Uterus (tissue), 4 donors: ENCODE data around the gene P3R3URF. TPM values are rescaled to one million over a fixed set of nuclear protein-coding genes. Genes with fewer than 3 reads are reported as not detected.
A peak's percentile ranks its signal among the peaks of the same experiment; 100 is the strongest.

Experiments
- DNase-seq, 2 donors: peaks; one replicate each; pipeline ENCODE4 v3.0.0-alpha.2; 2019 to 2020
- H3K27ac ChIP-seq, 2 donors: fragments of 200-600 bp; sonication (generic); 1 replicate in 1 of 2; 2 replicates in 1 of 2; pipeline ENCODE4 v1.5.1; 2016 to 2018
- H3K27me3 ChIP-seq, 2 donors: fragments of 200-600 bp; sonication (generic); one replicate each; pipeline ENCODE4 v1.5.1; 2018 to 2019; ENCODE audit warnings: control low read depth in 1 of 2
- H3K36me3 ChIP-seq, 2 donors: fragments of 200-600 bp; sonication (generic); one replicate each; pipeline ENCODE4 v1.5.1; 2019; ENCODE audit warnings: control low read depth in 1 of 2
- H3K4me1 ChIP-seq, 2 donors: fragments of 200-600 bp; sonication (generic); one replicate each; pipeline ENCODE4 v1.5.1; 2018 to 2019; ENCODE audit warnings: control low read depth in 1 of 2
- H3K4me3 ChIP-seq, 2 donors: fragments of 200-600 bp; sonication (generic); 1 replicate in 1 of 2; 2 replicates in 1 of 2; pipeline ENCODE4 v1.5.1; 2018 to 2019; ENCODE audit warnings: mild to moderate bottlenecking in 1 of 2
- H3K9me3 ChIP-seq, 2 donors: fragments of 200-600 bp; sonication (generic); one replicate each; pipeline ENCODE4 v1.5.1; 2019; ENCODE audit warnings: control low read depth in 1 of 2
- POLR2A ChIP-seq, 2 donors: fragments of 450-650 bp; IDR thresholded peaks; one replicate each; pipeline ENCODE4 v1.6.1; 2016; ENCODE audit warnings: antibody characterized with exemption in 2 of 2, mild to moderate bottlenecking in 1 of 2, moderate library complexity in 1 of 2
- intact Hi-C: fragments of 100-400 bp; cut with DNase I; formaldehyde crosslinking; loops from one replicate; pipeline ENCODE4 v1.15.1; 2023; ENCODE audit warnings: low total_unique reads
- total RNA-seq, 4 donors: library from RNA; depleted of rRNA in 3 of 4; stranded (reverse); fragments of >200 nt in 3 of 4; gene quantifications; one replicate each; pipeline versions ENCODE4 v1.1.0 to v1.2.4, GENCODE V29; 2014 to 2023
- TF ChIP-seq, protein P1 (sequence below), 4 experiments: fragments of 200-600 bp in 2 of 4; fragments of 450-650 bp in 2 of 4; sonication (generic) in 2 of 4; IDR thresholded peaks; one replicate each; pipeline ENCODE4 v1.5.1; 2016 to 2019; ENCODE audit warnings: antibody characterized with exemption in 4 of 4, mild to moderate bottlenecking in 2 of 4, moderate library complexity in 1 of 4
- donor health status: DM: yes; HTN: yes; CAD: no.

P3R3URF gene
- total RNA-seq, 4 donors from 2014 or later: not detected

DNA sequence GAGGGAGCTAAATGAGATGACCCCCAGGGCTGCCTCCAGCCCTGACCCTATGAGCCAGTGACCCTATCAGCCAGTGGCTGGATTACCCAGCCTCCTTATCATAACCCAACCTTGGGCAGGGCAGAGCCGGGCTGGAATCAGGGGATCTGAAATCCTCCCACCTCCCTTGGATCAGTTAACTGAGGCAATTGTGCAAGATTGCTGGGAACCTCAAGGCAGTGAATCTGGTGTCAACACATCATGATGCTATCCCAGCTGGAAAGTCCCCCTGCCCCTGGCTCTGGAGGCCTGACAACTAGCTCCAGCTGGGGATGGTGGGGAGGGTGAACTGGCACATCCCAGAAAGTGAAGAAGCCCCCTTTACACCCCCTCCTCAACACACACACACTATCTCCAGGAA is 7.8 kb downstream of the P3R3URF start:
- Histone ChIP-seq H3K4me3 (no peak overlapping the region), H3K4me1 (no peaks in the 10 kb centered on the region), H3K27ac (no peak overlapping the region), H3K36me3 (no peaks in the 10 kb centered on the region), H3K9me3 (no peaks in the 10 kb centered on the region), H3K27me3 (no peaks in the 10 kb centered on the region)
- TF ChIP-seq POLR2A (IDR thresholded peaks at IDR 0.05): no peak
- TF ChIP-seq, protein P1, sequence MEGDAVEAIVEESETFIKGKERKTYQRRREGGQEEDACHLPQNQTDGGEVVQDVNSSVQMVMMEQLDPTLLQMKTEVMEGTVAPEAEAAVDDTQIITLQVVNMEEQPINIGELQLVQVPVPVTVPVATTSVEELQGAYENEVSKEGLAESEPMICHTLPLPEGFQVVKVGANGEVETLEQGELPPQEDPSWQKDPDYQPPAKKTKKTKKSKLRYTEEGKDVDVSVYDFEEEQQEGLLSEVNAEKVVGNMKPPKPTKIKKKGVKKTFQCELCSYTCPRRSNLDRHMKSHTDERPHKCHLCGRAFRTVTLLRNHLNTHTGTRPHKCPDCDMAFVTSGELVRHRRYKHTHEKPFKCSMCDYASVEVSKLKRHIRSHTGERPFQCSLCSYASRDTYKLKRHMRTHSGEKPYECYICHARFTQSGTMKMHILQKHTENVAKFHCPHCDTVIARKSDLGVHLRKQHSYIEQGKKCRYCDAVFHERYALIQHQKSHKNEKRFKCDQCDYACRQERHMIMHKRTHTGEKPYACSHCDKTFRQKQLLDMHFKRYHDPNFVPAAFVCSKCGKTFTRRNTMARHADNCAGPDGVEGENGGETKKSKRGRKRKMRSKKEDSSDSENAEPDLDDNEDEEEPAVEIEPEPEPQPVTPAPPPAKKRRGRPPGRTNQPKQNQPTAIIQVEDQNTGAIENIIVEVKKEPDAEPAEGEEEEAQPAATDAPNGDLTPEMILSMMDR (IDR thresholded peaks at IDR 0.05): no peak
- DNase-seq: no peak
- intact Hi-C loops: no loop called here

DNA sequence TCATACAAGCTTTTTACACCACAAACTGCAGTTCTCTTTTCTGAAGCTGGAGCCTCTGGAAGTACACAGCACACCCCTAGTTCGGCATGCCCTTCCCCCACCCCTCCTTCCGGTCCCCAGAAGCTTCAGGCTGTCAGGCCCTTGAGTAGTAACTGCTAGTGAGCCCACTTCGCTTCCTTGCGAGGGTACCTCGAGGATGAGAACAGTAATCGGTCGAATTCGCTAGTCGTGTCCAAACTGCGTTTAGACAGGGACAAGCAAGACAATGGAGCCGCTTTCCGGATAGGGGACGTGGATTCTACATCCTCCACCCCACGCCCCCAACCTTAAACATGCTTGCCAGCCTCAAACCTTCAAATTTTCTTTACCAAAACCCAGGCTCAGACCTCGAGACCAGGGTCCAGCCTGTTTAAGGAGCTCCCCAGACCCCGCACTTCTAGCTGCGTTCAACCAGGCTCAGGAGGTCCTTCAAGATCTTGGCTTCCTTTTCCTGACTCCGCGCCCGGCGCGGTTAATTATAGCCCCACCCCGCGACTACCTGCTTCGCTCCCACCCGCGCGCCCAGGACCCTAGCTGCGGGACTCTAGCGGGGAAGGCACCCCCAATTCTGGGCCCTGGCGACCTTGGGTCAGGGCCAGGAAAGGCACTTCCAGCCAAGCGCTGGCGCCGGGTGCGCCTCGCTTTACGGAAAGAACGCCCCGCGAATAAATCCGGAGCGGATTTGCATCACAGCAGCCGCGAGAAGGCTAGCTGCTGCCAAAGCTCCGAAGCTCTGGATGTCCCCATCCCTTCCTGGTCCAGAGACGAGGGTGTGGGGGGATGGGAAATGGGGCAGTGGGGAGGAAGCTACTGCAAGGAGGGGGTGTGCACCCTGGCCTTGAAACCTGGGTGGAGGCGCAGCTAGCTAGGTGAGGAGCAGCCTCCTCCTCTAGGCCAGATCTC is 9.5 kb downstream of the P3R3URF start:
- H3K4me1 ChIP-seq: no peaks in the 10 kb centered on the region
- peak; percentile 34 to 76 for DNase-seq

DNA sequence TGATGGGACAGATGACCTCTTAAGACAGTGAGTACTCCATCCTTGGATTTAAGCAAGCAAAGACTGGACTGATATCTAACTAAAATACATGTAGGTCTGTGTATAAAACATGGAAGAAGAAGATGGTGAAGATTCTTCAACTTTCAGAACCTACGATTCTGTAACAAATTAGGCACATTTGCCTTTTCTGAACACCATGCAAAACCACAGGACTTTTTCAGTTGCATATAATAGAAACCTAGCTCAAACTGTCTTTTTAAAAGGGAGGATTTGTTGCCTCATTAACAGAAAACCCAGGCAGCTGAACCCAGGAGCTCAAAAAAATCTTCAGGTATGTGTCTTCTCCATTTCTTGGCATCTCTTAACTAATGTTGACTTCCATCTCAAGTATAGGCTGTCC is 16.1 kb downstream of the P3R3URF start:
- H3K4me1 ChIP-seq: no peaks in the 10 kb centered on the region
- TF ChIP-seq, protein P1 (IDR thresholded peaks at IDR 0.05): no peak
- no peak for TF ChIP-seq POLR2A (IDR thresholded peaks at IDR 0.05)
- intact Hi-C loops: no loop called here
- no peak overlapping the region for H3K27ac ChIP-seq
- DNase-seq: no peak
- no peak overlapping the region for H3K4me3 ChIP-seq
- no peaks in the 10 kb centered on the region for H3K27me3 ChIP-seq
- no peaks in the 10 kb centered on the region for H3K36me3 ChIP-seq
- no peaks in the 10 kb centered on the region for H3K9me3 ChIP-seq

More for the DNA sequence above, 9.5 kb downstream of the P3R3URF start:
- Histone ChIP-seq H3K27me3 (no peaks in the 10 kb centered on the region), H3K9me3 (no peaks in the 10 kb centered on the region), H3K36me3 (no peaks in the 10 kb centered on the region), H3K27ac (peak overlapping the region; percentile 64 to 66), H3K4me3 (peak overlapping the region; percentile 12 to 19)
- intact Hi-C loops: no loop called here
- TF ChIP-seq POLR2A (IDR thresholded peaks at IDR 0.05): peak in 1 of 2 donors; percentile 24
- TF ChIP-seq, protein P1 (IDR thresholded peaks at IDR 0.05): no peak

DNA sequence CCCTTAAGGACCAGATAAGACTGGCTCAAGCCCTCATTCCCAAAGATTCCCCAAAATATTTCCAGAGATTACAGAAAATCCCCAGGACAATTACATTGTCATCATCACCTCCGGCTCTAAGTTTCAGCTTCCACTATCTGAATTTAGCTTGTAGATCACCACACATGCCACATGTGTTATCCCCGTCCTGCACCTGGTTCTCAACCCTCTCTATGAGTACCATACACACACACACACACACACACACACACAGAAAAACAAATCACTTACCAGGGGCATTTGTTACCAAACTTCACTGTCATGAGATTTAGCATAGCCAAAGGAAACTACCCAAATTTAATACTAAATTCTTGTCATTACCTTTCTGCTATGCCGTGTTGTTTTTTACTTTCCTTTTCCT is 16.8 kb downstream of the P3R3URF start:
- intact Hi-C loops: no loop called here
- TF ChIP-seq, protein P1 (IDR thresholded peaks at IDR 0.05): no peak
- TF ChIP-seq POLR2A (IDR thresholded peaks at IDR 0.05): no peak

More for the DNA sequence above, 16.8 kb downstream of the P3R3URF start:
- Histone ChIP-seq H3K27me3 (no peaks in the 10 kb centered on the region), H3K4me1 (no peaks in the 10 kb centered on the region), H3K4me3 (no peak overlapping the region), H3K27ac (no peak overlapping the region), H3K9me3 (no peaks in the 10 kb centered on the region), H3K36me3 (no peaks in the 10 kb centered on the region)
- DNase-seq: no peak
